ENCODE data around the gene PTPRG. TPM values are rescaled to one million over a fixed set of nuclear protein-coding genes. Genes with fewer than 3 reads are reported as not detected.

Gene PTPRG
- total and polyA plus RNA-seq, 2 experiments from 2014 or later: 15.2 to 45.7 TPM

- TF ChIP-seq CTCF (IDR thresholded peaks at IDR 0.05; ENCODE audit: low read depth, low read length): no peak
- no peaks in the 10 kb centered on the region for H3K27me3 ChIP-seq
- peak; percentile 15 to 58 for DNase-seq (ENCODE audit: low read depth in 1 of 2, low spot score in 1 of 2)
- peak overlapping the region; percentile 12 for H3K27ac ChIP-seq
- no peaks in the 10 kb centered on the region for H3K9me3 ChIP-seq (ENCODE audit: low read depth)
- H3K36me3 ChIP-seq: no peaks in the 10 kb centered on the region
- H3K4me1 ChIP-seq (ENCODE audit: low read depth): peaks cover 27% of the 10 kb centered on the region
- no peak overlapping the region for H3K4me3 ChIP-seq
Measured at GRCh38 chr3:61524933-61525332, 36.4 kb upstream of the PTPRG start.

DNA sequence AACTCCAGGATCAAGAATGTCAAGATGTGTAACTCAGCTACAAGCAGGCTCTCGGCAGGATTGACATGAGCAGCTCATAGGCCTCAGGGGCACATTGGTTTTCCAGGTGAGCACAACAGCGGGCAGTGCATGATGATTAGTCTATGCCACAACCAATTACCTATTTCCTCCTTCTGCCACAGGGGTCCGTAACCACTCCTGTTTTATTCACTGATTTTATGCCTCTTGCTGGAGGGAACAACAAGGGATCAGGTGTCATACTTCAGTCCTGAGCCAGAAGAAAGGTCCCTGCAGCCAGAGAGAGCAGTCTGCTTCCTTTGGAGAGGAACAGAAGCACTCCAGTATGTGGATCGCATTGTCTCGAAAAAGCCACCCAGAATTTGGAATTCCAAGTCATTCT, 35.1 kb upstream of the PTPRG start:
- Histone ChIP-seq H3K4me3 (no peak overlapping the region), H3K4me1 (ENCODE audit: low read depth) (peaks cover 40% of the 10 kb centered on the region), H3K27me3 (no peaks in the 10 kb centered on the region), H3K27ac (no peak overlapping the region), H3K9me3 (ENCODE audit: low read depth) (no peaks in the 10 kb centered on the region), H3K36me3 (no peaks in the 10 kb centered on the region)
- no peak for DNase-seq (ENCODE audit: low read depth in 1 of 2, low spot score in 1 of 2)
- no peak for TF ChIP-seq CTCF (IDR thresholded peaks at IDR 0.05; ENCODE audit: low read depth, low read length)

GRCh38 chr3:61527011-61527410, 34.4 kb upstream of the PTPRG start:
- Histone ChIP-seq H3K4me3 (no peak overlapping the region), H3K36me3 (no peaks in the 10 kb centered on the region), H3K27ac (no peak overlapping the region), H3K9me3 (ENCODE audit: low read depth) (no peaks in the 10 kb centered on the region), H3K4me1 (ENCODE audit: low read depth) (peaks cover 44% of the 10 kb centered on the region), H3K27me3 (no peaks in the 10 kb centered on the region)
- no peak for TF ChIP-seq CTCF (IDR thresholded peaks at IDR 0.05; ENCODE audit: low read depth, low read length)
- DNase-seq (ENCODE audit: low read depth in 1 of 2, low spot score in 1 of 2): no peak

- H3K9me3 ChIP-seq (ENCODE audit: low read depth): no peaks in the 10 kb centered on the region
- H3K4me3 ChIP-seq: no peak overlapping the region
- H3K27me3 ChIP-seq: no peaks in the 10 kb centered on the region
- peak; percentile 58 to 63 for DNase-seq (ENCODE audit: low read depth in 1 of 2, low spot score in 1 of 2)
- peak; percentile 59 for TF ChIP-seq CTCF (IDR thresholded peaks at IDR 0.05; ENCODE audit: low read depth, low read length)
- peaks cover 31% of the 10 kb centered on the region for H3K4me1 ChIP-seq (ENCODE audit: low read depth)
- no peaks in the 10 kb centered on the region for H3K36me3 ChIP-seq
- no peak overlapping the region for H3K27ac ChIP-seq
Measured at GRCh38 chr3:61530355-61530754, 31.0 kb upstream of the PTPRG start.

DNA sequence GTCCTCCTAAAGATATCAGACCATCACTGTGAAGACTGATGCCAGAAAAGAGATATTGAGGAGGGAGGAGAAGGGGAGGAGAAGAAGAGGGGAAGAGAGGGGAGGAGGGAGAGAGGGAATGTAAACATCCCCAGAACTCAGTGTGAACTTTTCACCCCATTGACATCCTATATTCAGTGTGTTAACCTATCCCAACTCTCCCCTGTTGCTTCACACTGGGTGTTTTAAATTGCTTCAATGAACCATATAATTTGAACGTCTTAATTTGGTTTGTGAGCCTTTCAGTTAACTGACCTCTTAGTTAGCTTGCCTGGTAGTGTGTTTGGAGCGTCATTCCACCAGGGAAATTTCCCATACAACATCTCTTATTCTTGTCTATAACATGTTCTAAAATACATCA, 29.8 kb upstream of the PTPRG start:
- peaks cover 22% of the 10 kb centered on the region for H3K4me1 ChIP-seq (ENCODE audit: low read depth)
- no peaks in the 10 kb centered on the region for H3K9me3 ChIP-seq (ENCODE audit: low read depth)
- no peak overlapping the region for H3K4me3 ChIP-seq
- H3K27me3 ChIP-seq: no peaks in the 10 kb centered on the region
- TF ChIP-seq CTCF (IDR thresholded peaks at IDR 0.05; ENCODE audit: low read depth, low read length): no peak
- H3K27ac ChIP-seq: peak overlapping the region; percentile 18
- H3K36me3 ChIP-seq: no peaks in the 10 kb centered on the region
- no peak for DNase-seq (ENCODE audit: low read depth in 1 of 2, low spot score in 1 of 2)
